Tibial nerve (tissue), 3 donors: ENCODE results near the gene CARD10.

Source experiments
- POLR2A ChIP-seq, 2 donors: fragments of 450-650 bp; IDR thresholded peaks; one replicate each; pipeline ENCODE4 v1.6.1; 2017; ENCODE audit warnings: antibody characterized with exemption in 2 of 2, mild to moderate bottlenecking in 2 of 2, moderate library complexity in 2 of 2
- TF ChIP-seq, protein P1 (sequence below), 5 experiments: fragments of 200-600 bp in 3 of 5; fragments of 450-650 bp in 2 of 5; sonication (generic) in 3 of 5; IDR thresholded peaks; one replicate each; pipeline ENCODE4 v1.5.1; 2016 to 2019; ENCODE audit warnings: antibody characterized with exemption in 5 of 5, mild to moderate bottlenecking in 3 of 5, moderate library complexity in 2 of 5

DNA sequence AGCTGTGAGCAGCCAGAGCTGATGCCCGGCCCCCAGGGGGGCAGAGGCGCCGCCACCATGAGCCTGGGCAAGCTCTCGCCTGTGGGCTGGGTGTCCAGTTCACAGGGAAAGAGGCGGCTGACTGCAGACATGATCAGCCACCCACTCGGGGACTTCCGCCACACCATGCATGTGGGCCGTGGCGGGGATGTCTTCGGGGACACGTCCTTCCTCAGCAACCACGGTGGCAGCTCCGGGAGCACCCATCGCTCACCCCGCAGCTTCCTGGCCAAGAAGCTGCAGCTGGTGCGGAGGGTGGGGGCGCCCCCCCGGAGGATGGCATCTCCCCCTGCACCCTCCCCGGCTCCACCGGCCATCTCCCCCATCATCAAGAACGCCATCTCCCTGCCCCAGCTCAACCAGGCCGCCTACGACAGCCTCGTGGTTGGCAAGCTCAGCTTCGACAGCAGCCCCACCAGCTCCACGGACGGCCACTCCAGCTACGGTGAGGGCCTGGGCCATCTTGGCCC is 47.2 kb upstream of the CARD10 start:
- TF ChIP-seq, protein P1, sequence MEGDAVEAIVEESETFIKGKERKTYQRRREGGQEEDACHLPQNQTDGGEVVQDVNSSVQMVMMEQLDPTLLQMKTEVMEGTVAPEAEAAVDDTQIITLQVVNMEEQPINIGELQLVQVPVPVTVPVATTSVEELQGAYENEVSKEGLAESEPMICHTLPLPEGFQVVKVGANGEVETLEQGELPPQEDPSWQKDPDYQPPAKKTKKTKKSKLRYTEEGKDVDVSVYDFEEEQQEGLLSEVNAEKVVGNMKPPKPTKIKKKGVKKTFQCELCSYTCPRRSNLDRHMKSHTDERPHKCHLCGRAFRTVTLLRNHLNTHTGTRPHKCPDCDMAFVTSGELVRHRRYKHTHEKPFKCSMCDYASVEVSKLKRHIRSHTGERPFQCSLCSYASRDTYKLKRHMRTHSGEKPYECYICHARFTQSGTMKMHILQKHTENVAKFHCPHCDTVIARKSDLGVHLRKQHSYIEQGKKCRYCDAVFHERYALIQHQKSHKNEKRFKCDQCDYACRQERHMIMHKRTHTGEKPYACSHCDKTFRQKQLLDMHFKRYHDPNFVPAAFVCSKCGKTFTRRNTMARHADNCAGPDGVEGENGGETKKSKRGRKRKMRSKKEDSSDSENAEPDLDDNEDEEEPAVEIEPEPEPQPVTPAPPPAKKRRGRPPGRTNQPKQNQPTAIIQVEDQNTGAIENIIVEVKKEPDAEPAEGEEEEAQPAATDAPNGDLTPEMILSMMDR (IDR thresholded peaks at IDR 0.05) = no peak
- TF ChIP-seq POLR2A (IDR thresholded peaks at IDR 0.05) = no peak
